Measurements from ENCODE around the gene CTSA.

The CTSA gene

GRCh38 chr20:45947110-45947866 lies 56.2 kb downstream of the CTSA start:
- CTCF ChIA-PET = interaction anchor here (0.6 to 7.3 kb wide), 6 partner anchors 11 to 25 kb away, joined by 3 to 75 read pairs (median 4); partner anchors contain the start of genes PCIF1 and ZNF335

GRCh38 chr20:45948261-45948733 lies 57.2 kb downstream of the CTSA start:
- 80% methylated on average over 7 of the region's 7 CpGs for WGBS (ENCODE audit: insufficient coverage)
- DNase-seq = no peak
- H3K4me1 ChIP-seq (ENCODE audit: control extremely low read depth in 1 of 4, control insufficient read depth in 4 of 4, insufficient read depth in 4 of 4, low read length in 3 of 4) = no peaks in the 10 kb centered on the region
- H3K36me3 ChIP-seq (ENCODE audit: control insufficient read depth in 4 of 4, insufficient read depth in 4 of 4, low read length in 3 of 4) = peaks cover 27 to 98% (median 86%) of the 10 kb centered on the region in 4 experiments
- H3K9me3 ChIP-seq (ENCODE audit: control extremely low read depth in 1 of 5, control insufficient read depth in 4 of 5, insufficient read depth in 2 of 5, low read depth in 1 of 5, low read length in 4 of 5) = no peaks in the 10 kb centered on the region
- H3K27ac ChIP-seq (ENCODE audit: insufficient read depth in 1 of 2, low read depth in 1 of 2, low read length in 2 of 2, poor library complexity in 1 of 2, severe bottlenecking in 2 of 2) = no peak overlapping the region
- ChIA-PET POLR2A (interaction anchor here (1.4 kb wide), 1 partner anchor 9 kb away, joined by 8 read pairs; no protein-coding TSS in a partner anchor), CTCF (interaction anchor here (1.0 to 7.3 kb wide), 6 partner anchors 10 to 110 kb away, joined by 3 to 75 read pairs (median 4); partner anchors contain the start of gene ZNF335)
- H3K4me3 ChIP-seq (ENCODE audit: control insufficient read depth in 1 of 7, extremely low read depth in 1 of 7, insufficient read depth in 4 of 7, low read depth in 2 of 7, low read length in 6 of 7) = no peak overlapping the region
- no peaks in the 10 kb centered on the region for H3K27me3 ChIP-seq (replicated peaks in 2 of 5; ENCODE audit: control insufficient read depth in 4 of 5, insufficient read depth in 5 of 5, low read length in 4 of 5)

More at GRCh38 chr20:45947110-45947866, 56.2 kb downstream of the CTSA start:
- DNase-seq = no peak
- no peaks in the 10 kb centered on the region for H3K9me3 ChIP-seq (ENCODE audit: control extremely low read depth in 1 of 5, control insufficient read depth in 4 of 5, insufficient read depth in 2 of 5, low read depth in 1 of 5, low read length in 4 of 5)
- POLR2A ChIA-PET = interaction anchor here (1.4 kb wide), 1 partner anchor 10 kb away, joined by 8 read pairs; no protein-coding TSS in a partner anchor
- peaks cover 26 to 97% (median 82%) of the 10 kb centered on the region in 4 experiments for H3K36me3 ChIP-seq (ENCODE audit: control insufficient read depth in 4 of 4, insufficient read depth in 4 of 4, low read length in 3 of 4)
- no peaks in the 10 kb centered on the region for H3K27me3 ChIP-seq (replicated peaks in 2 of 5; ENCODE audit: control insufficient read depth in 4 of 5, insufficient read depth in 5 of 5, low read length in 4 of 5)
- 92% methylated on average over 28 of the region's 29 CpGs for WGBS (ENCODE audit: insufficient coverage)
- no peaks in the 10 kb centered on the region for H3K4me1 ChIP-seq (ENCODE audit: control extremely low read depth in 1 of 4, control insufficient read depth in 4 of 4, insufficient read depth in 4 of 4, low read length in 3 of 4)
- no peak overlapping the region for H3K4me3 ChIP-seq (ENCODE audit: control insufficient read depth in 1 of 7, extremely low read depth in 1 of 7, insufficient read depth in 4 of 7, low read depth in 2 of 7, low read length in 6 of 7)
- no peak overlapping the region for H3K27ac ChIP-seq (ENCODE audit: insufficient read depth in 1 of 2, low read depth in 1 of 2, low read length in 2 of 2, poor library complexity in 1 of 2, severe bottlenecking in 2 of 2)
